ENCODE results near the gene C1orf105.
"Not testable (repeated sequence)": the region's sequence is repeated elsewhere in the genome, so short reads cannot be mapped to it uniquely, and the experiment has no call there.

Gene C1orf105

GRCh38 chr1:172427191-172427590, 6.7 kb downstream of the C1orf105 start:
- DNase-seq (ENCODE audit: low spot score) = no peak

DNA sequence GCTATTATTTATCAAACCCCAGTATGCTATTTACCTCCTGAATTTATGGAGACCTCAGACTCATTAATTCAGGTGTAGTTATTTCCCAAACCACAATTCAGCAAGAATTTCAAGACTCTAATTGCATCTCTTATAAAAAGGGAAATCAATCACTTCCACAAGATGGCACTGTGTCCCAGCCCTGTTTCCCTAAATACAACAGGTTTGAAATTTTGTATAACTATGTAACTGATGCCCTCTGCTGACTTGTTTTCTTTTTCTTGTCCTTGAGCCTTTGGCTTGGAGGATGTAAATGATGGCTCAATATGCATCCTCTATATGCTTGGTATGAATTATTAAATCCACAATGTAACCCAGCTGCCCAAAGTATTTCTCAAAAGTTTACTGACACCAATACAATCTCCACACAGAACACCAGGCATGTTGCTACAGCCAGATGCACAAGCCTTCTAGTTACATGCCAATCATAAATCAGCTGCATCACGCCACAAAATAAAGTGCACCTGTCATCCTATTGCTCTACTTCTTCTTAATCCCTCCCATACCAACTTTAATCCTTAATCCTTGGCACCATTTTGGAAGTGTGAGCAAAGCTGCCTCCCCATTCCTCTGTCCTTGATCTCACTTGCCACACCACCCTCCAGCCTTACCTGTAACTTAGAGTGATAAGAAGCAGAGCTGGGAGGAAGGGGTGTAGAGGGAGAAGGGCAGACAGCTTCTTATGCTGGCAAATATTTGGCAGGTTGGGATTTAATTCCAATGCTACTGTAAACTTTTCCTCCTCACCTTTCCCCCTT, 9.0 kb downstream of the C1orf105 start:
- peak; percentile 54 for DNase-seq (ENCODE audit: low spot score)

DNA sequence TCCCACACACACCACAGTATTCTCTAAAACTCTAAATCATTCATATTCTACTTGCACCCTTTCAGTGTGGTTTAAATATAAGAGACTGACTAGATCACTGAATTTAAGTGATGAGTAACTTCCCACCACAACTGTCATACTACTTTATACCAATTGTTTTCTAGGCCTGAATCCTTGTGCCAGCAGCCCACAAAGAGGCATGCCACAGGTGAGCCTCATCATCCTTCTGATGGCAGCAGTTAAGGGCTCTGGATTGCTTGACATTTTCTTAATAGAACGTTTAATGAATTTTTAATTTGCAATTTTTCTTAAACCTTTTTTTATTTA, 9.6 kb downstream of the C1orf105 start:
- DNase-seq (ENCODE audit: low spot score) = no peak

GRCh38 chr1:172431204-172431603, 10.7 kb downstream of the C1orf105 start:
- DNase-seq (ENCODE audit: low spot score) = no peak

- no peak for DNase-seq (ENCODE audit: low spot score)
These were observed 11.3 kb downstream of the C1orf105 start for GRCh38 chr1:172431721-172432192.

GRCh38 chr1:172437183-172437582, 16.7 kb downstream of the C1orf105 start:
- not testable (repeated sequence) for DNase-seq (ENCODE audit: low spot score)

- no peak for DNase-seq (ENCODE audit: low spot score)
These were observed 21.9 kb downstream of the C1orf105 start for GRCh38 chr1:172442404-172442803.

DNA sequence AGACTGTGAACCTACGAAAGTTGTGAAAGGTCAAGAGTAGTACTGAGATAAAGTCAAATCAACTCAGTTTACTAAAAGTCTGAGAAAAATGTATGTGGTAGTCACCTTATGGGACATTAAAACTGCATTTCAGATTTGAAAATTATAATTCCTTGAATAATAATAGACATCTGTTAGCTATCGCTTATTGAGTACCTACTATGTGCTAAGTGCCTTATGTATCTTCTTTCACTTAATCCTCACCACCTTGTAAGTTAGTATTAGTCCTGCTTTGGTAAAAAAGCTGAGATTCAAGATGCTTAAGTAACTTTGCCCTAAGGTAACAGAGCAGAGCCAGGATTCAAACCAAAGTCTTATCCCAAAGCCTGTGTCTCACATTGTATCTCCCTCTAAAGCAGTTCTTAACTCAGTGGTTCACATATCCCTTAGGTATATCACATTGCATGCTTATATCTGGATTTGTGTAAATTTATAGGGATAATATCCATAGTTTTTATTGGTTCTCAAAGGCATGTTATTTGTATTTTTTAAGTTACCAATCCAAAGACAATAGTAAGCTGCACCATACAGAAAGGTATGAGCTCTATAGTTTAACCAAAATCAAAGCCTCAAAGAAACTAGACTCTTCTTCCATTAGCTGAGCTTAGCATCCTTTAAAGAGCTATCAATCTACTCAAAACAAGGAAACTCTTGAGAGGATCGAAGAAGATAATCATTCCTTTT, 22.5 kb downstream of the C1orf105 start:
- no peak for DNase-seq (ENCODE audit: low spot score)

- DNase-seq (ENCODE audit: low spot score) = peak; percentile 86
These were observed 23.4 kb downstream of the C1orf105 start, which contains the start of gene PIGC for GRCh38 chr1:172443666-172444453. TSS of gene PIGC (minus strand) at chr1:172444069. CDS start at chr1:172442622, 1,447 bp downstream.

GRCh38 chr1:172446547-172446946, 26.1 kb downstream of the C1orf105 start:
- no peak for DNase-seq (ENCODE audit: low spot score)

GRCh38 chr1:172447641-172448040, 27.2 kb downstream of the C1orf105 start:
- no peak for DNase-seq (ENCODE audit: low spot score)

DNA sequence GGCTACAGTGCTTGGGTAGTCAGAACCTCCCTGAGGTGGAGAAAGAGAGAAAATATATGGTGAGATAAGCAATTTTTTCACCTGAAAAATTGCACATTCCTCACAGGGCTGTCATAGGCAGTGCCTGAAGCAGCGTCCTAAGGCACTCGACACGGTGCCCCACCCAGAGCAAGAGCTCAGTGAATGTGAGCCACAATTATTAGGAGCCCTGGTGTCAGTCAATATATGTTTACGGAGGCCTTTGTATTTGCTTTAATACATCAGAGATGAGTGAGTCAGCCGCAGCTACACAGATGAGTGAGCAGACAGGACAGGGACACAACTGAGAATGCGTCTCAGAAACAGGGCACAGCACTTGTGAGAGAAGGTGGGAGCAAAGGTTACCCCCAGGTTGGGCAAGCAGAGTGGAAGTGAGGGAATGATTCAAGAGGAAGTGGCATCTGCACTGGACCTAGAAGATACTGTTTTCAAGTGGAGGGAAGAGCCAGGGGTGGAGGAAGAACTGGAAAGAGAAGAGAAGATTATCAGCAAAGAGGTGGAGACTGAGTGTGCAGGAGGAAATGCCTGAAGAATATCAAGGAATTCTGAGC, 28.6 kb downstream of the C1orf105 start:
- DNase-seq (ENCODE audit: low spot score) = peak; percentile 6

- DNase-seq (ENCODE audit: low spot score) = peak; percentile 88
These were observed 29.4 kb downstream of the C1orf105 start for GRCh38 chr1:172449585-172450523.

- peak; percentile 70 for DNase-seq (ENCODE audit: low spot score)
These were observed 30.0 kb downstream of the C1orf105 start for GRCh38 chr1:172450524-172450885.

DNA sequence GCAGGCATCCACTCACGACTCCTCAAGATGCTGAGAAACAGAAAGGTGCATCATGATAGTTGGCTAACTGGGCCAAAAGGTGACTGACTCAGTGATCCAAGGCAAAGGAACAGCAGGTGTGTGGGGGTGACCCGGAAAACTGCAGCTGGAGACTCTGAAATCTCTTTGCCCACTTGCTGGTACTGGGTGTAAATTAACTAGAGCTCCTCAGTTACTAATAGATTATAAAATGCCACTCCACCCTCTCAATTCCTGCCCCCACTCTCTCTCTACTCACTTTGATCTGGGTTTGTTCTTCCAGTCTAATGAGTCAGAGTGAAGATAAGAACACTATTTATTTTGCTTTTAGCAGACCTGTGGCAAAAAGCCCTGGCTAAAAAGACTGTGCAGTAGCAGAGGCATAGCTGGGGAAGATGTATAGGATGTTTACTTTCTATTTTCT, 30.5 kb downstream of the C1orf105 start:
- DNase-seq (ENCODE audit: low spot score) = no peak

DNA sequence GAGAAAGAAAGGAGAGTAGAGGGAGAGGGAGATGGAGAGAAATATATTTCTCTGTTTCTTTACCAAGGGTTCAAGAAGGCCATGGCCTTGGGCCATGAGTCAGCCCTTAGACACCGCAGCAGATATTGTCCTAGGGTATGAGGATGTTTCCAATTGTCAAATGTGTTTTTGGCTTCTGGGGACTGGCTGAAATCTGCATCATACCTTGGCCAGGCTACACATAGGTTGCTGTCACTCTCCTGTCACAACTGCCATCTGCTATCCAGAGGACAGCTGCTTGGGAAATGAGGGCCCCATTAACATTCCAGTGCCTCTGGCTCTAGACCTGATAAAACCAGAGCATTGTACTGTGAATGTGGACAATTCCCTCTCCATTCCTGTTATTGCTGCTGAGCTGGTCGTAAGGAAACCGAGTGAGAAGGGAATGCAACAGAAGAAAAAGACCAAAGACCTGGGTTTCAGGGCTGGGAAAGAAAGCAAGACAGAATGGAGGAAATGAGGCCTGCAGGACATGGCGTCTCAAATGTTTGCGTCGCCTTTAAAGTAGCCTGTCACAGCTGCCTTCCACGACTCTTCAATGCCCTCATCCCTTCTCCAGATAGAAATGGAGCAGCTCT, 32.2 kb downstream of the C1orf105 start:
- peak; percentile 16 for DNase-seq (ENCODE audit: low spot score)

DNA sequence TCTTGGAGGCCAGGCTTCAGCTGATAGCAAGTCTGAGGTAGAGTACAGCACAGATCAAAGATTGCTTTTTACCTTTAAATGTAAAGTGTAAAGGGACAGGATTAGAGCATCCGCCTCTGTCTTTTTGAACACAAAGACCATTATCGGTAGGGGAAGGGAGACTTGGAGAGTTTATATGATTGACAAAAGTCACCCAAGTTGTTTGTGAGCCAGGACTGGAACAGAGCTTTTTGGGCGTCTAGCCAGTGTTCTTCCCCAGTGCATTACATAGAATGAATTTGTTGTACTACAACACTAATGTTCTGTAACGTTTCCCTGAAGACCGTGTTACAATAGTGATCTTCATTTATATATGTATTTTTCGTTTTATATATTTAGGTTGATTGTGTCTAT, 32.7 kb downstream of the C1orf105 start:
- no peak for DNase-seq (ENCODE audit: low spot score)

DNA sequence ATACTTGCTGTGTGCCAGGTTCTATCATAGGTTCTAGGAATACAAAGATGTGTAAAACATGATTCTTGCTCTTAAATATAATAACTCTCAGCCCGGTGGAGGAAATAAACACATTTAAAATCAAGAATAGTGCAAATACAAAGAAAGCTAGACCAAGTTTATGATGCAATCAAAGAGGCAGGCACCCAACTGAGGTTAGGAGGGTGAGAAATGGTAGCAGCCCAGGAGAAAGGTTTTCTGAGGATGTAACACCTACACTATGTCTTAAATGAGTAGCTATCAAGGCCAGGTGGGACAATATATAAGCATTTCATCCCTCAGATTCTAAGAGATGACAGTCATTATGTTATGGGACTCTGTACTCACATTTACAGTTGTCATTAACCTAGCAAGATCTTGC, 33.1 kb downstream of the C1orf105 start:
- no peak for DNase-seq (ENCODE audit: low spot score)

DNA sequence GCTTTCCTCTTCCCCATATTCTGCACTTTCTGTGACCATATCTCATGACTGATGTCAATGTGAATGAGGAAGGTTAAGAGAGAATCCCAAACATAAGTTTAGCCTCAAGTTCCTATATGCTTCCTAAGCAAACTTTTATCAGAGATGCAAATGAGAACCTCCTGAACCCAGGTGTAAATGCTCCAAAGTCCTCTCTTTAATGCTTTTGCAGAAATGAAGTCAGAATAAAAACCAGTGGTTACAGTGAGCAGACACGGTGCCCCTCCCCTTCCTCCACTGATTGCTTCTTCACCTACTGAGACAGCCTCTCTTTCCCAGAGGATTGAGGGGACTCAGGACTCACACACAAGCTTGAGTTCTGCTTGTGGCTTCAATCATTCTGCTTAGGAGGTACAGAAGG, 35.0 kb downstream of the C1orf105 start:
- DNase-seq (ENCODE audit: low spot score) = no peak

GRCh38 chr1:172456344-172456769, 35.9 kb downstream of the C1orf105 start:
- no peak for DNase-seq (ENCODE audit: low spot score)

Measured in SK-N-DZ (cell line).